GM18951 (cell line): Measurements from ENCODE around the gene SRSF5.

Experiments used
- POLR2A ChIP-seq: IDR thresholded peaks from 4 replicates; pipeline ENCODE4 v1.6.1; 2011; ENCODE audit warnings: mild to moderate bottlenecking; ENCODE audit not compliant: insufficient read length, insufficient read depth; ENCODE audit errors: extremely low read depth
- in situ Hi-C: fragments of 300-500 bp; cut with MboI; formaldehyde crosslinking; loops from one replicate; pipeline ENCODE4 v1.12.0; 2022; ENCODE audit warnings: low sequenced_read_pairs, mixed read lengths, inconsistent platforms; ENCODE audit not compliant: unreplicated experiment

Gene SRSF5

DNA sequence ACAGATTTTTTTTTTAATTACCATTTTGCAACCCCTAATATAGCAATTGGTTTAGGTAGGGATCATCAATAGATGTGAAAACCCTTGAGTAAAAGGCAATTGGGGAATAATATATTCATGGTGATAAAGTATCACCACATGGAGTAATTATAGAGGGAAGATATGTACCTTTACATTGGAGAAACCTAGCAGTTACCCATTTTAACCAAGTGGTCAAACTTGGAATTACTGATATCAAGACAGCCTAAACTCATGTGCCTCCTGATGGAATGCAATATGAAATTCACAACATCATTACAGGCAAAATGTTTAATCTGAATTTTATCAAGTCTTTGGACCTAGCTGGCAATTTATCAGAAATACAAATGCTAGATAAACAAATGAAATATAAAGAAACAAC, 36.8 kb downstream of the SRSF5 start:
- in situ Hi-C loops, result no loop called here
- TF ChIP-seq POLR2A, result no peak

- TF ChIP-seq POLR2A, result no peak
- in situ Hi-C loops, result no loop called here
Observed at GRCh38 chr14:69804902-69805301, 38.0 kb downstream of the SRSF5 start.

- TF ChIP-seq POLR2A, result no peak
- in situ Hi-C loops, result no loop called here
Observed at GRCh38 chr14:69807192-69807591, 40.2 kb downstream of the SRSF5 start.

DNA sequence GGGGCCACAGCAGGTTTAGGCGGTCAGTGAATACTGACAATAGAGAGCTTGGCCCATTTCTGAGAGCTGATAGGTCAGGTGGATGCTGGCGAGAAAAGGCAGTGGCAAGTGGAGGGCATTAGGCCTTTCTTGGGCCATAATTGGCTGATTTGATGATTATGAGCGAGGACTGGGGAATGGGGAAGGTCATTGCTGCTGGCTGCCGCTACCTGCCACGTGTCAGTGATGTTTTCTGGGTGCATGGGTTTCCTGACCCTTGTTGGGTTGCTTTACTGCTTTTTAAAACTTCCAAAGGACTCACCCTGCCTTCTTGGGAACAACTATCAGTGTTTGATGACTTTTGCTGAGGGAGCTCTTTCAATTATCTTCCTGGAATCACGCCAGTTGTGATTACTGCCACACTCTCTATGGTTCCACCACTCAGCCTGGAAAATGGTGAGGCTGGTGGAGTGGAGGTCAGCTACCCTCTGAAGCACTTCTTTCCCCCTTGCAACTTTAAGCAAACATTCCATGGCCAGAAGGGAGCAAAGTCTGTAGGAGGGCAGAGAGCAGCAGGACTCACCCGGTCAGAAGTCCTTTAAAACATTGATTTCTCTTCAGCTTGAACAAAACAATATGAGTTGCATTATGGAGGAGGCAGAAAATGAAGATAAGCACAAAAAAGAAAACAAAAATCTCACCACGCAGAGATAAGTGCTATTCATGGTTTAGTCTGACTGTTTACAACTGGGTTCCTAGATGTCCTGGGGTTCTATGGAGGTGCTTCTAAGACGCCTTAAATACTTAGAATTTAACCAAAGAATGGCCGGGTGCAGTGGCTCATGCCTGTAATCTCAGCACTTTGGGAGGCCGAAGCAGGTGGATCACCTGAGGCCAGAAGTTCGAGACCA, 42.2 kb downstream of the SRSF5 start:
- in situ Hi-C loops, result no loop called here
- TF ChIP-seq POLR2A, result no peak

DNA sequence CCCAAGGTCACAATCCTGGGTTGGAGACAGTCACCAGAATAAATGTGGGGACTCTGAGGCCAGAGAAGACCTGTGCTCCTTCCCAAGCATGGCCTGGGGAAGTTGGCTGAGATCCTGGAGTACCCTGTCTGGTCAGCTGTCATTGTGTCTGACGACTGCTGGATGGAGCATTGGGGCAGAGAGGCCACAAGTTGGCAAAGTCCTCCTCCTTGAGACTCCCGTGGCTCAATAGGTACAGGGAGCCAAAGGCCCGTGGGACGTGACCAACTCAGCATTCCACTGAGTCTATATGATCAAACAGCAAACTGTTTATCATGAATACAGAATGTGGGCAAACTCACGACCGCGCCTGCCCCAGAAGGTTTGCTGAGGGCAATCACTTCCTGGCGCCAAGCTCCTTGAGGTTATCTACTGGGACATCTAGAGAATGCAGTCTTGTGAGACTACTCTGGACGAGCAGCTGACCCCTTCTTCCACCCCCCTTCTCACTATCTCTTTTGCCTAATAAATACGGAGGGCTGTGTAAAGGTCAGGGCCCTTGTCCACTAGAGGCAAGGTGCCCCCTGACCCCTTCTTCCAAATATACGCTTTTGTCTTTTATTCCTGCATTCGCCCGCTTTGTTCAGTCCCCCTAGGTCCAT, 44.4 kb downstream of the SRSF5 start:
- in situ Hi-C loops, result loop anchor here (10.0 kb wide), 1 partner anchor 203 kb away; no protein-coding TSS in a partner anchor
- no peak for TF ChIP-seq POLR2A

DNA sequence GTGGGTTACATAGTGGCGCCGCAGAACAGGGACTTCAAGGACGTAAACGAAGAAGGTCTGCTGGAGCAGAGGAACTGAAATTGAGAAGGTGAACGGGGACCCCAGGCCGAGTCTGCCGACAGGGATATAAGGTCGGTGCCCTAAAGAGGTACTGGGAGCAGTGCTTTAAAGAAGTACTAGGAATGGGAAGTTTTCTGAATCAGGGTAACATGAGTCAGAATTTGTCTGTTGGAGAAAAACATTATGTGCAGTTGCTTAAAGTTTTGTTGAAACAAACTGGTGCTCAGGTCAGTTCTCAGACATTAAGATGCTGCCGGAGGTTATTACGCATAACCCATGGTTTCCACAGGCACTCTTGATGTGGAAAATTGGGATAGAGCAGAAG, 44.9 kb downstream of the SRSF5 start:
- TF ChIP-seq POLR2A, result no peak
- in situ Hi-C loops, result loop anchor here (10.0 kb wide), 1 partner anchor 203 kb away; no protein-coding TSS in a partner anchor

DNA sequence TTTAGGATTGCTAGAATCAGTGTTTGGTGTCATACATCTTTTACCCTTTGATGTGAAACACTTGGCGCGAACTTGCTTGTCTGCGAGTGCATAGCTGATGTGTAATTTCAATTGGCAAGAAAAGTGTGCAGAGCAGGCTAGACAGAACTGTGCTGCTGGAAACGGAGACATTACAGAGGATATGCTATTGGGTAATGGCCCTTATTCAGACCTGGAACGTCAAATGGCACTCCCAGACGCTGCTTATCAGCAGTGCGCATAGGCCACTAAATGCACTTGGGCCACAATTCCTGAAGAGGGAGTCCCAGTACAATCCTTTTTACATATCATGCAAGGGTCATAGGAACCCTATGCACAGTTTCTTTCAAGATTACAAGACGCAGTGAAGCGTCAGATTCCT, 45.8 kb downstream of the SRSF5 start:
- no peak for TF ChIP-seq POLR2A
- in situ Hi-C loops, result loop anchor here (10.0 kb wide), 1 partner anchor 202 kb away; no protein-coding TSS in a partner anchor

DNA sequence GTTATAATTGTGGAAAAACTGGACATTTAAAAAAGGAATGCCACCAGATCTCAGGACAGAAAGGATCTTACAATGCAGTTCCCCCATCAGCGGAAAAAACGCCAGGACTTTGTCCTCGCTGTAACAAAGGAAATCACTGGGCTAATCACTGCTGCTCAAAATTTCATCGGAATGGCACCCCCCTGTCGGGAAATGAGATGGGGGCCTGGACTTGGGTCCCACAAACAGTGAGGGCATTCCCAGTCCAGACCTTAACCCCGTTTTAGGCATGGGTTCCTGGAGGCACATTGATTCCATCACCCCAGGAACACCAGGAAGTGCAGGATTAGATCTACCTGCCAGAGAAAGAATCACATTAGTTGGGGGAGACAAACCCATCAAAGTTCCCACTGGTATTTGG, 46.4 kb downstream of the SRSF5 start:
- in situ Hi-C loops, result loop anchor here (10.0 kb wide), 1 partner anchor 201 kb away; no protein-coding TSS in a partner anchor

- TF ChIP-seq POLR2A, result no peak
- in situ Hi-C loops, result loop anchor here (10.0 kb wide), 1 partner anchor 200 kb away; no protein-coding TSS in a partner anchor
Observed at GRCh38 chr14:69814397-69814796, 47.5 kb downstream of the SRSF5 start.

DNA sequence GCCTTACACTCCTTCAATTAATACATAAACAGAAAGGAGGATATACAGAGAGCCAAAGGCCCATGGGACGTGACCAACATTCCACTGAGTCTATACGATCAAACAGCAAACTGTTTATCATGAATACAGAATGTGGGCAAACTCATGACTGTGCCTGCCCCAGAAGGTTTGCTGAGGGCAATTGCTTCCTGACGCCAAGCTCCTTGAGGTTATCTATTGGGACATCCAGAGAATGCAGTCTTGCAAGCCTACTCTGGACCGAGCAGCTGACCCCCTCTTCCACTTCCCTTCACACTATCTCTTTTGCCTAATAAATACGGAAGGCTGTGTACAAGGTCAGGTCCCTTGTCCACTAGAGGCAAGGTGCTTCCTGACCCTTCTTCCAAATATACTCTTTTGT, 48.6 kb downstream of the SRSF5 start:
- TF ChIP-seq POLR2A, result no peak
- in situ Hi-C loops, result loop anchor here (10.0 kb wide), 1 partner anchor 199 kb away; no protein-coding TSS in a partner anchor

DNA sequence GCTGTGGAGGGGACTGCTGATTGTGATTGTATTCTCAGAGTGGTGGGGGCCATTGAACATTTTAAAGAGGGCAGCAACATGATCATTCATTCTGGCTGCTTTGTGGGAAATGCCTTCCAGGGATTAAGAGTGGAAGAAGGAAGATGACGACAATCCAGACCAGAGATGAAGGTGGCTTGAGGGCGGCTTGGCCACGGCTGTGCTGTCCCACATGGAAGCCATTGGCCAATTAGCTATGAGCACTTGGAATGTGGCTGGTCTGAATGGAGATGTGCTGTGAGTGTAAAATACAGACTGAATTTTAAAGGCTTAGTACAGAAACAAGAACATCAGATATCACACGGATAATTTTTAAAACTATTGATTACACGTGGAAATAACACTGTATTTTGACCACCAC, 49.3 kb downstream of the SRSF5 start:
- in situ Hi-C loops, result loop anchor here (10.0 kb wide), 1 partner anchor 199 kb away; no protein-coding TSS in a partner anchor
- TF ChIP-seq POLR2A, result no peak

- no peak for TF ChIP-seq POLR2A
- in situ Hi-C loops, result loop anchor here (10.0 kb wide), 1 partner anchor 196 kb away; no protein-coding TSS in a partner anchor
Observed at GRCh38 chr14:69818758-69819191, 51.8 kb downstream of the SRSF5 start.

GRCh38 chr14:69819607-69820006, 52.7 kb downstream of the SRSF5 start:
- in situ Hi-C loops, result loop anchor here (10.0 kb wide), 1 partner anchor 195 kb away; no protein-coding TSS in a partner anchor
- no peak for TF ChIP-seq POLR2A
